ENCODE results near the gene GALK1. TPM values are rescaled to one million over a fixed set of nuclear protein-coding genes. Genes with fewer than 3 reads are reported as not detected.

GALK1 gene
- total RNA-seq, 1 donor from 2014 or later, result 11.4 TPM

DNA sequence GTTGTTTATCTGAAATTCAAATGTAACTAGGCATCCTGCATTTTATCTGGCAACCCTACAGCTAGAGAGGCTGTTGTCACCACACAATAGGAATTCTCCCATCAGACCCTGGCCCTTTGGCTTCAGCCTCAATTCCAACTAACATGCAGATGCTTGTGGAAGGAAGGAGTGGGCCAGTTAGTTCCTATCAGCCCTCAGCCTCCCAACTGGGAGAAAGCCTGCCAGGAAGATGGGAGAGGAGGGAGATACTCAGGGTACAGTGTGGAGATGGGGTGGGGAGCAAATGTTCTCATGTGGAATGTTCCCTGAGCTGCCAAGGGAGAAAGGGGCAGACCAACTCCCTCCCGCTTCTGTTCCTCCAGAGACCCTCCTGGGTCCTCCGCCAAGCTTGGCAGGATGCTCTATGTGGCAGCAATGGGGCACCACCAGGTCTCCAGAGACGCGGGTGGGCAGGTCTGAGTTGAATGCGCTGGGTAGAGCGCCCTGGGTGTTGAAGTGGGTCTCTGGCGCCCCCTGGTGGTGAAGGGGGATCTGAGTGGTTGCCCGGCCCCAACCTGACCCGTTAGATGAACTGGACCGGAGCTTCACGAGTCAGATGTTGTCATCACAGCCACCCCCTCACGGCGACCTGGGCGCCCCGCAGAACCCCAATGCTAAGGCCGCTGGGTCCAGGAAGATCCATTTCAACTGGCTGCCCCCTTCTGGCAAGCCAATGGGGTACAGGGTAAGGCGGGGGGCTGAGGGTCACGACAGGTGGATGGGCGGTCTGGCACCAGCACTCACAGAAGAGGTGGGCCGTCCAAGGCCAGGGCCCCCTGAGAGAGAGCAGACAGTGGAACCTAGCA is 15.2 kb downstream of the GALK1 start:
- peak; percentile 54 for DNase-seq

DNA sequence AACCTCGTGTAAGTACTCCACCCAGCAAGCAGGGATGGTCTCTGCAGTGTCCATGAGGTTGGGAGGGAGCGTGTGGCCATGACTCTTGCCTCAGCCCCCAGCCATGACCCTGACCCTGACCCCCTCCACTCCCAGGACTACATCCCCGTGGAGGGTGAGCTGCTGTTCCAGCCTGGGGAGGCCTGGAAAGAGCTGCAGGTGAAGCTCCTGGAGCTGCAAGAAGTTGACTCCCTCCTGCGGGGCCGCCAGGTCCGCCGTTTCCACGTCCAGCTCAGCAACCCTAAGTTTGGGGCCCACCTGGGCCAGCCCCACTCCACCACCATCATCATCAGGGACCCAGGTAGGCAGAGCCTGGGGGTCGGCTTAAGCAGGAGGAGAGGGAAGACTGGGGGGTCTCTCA is 16.3 kb downstream of the GALK1 start:
- no peak for DNase-seq

DNA sequence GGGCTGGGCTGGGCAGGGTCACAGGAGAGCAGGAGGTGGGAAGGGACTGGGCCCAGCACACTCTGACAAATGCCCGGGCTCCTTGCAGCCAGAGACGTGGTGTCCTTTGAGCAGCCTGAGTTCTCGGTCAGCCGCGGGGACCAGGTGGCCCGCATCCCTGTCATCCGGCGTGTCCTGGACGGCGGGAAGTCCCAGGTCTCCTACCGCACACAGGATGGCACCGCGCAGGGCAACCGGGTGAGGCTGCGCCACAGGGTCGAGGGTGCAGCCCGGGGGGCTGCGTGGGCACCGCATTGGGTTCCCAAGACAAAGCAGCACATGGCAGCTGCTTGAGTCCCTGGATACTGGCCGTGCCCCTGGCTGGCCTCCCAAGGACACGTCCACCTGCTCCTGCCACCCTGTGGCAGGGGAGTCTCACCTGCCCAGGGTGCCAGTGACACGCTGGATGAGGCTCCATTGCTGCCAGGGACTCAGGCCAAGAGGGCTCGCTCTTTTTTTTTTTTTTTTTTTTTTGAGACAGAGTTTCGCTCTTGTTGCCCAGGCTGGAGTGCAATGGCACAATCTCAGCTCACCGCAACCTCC is 21.3 kb downstream of the GALK1 start:
- DNase-seq, result no peak

DNA sequence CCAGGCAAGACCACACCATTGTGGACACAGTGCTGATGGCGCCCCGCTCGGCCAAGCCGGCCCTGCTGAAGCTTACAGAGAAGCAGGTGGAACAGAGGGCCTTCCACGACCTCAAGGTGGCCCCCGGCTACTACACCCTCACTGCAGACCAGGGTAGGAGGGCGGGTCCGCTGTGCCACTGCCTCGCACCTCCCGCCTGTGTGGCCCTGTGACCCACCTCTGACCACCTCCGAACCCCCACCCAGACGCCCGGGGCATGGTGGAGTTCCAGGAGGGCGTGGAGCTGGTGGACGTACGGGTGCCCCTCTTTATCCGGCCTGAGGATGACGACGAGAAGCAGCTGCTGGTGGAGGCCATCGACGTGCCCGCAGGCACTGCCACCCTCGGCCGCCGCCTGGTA is 22.7 kb downstream of the GALK1 start:
- no peak for DNase-seq

DNA sequence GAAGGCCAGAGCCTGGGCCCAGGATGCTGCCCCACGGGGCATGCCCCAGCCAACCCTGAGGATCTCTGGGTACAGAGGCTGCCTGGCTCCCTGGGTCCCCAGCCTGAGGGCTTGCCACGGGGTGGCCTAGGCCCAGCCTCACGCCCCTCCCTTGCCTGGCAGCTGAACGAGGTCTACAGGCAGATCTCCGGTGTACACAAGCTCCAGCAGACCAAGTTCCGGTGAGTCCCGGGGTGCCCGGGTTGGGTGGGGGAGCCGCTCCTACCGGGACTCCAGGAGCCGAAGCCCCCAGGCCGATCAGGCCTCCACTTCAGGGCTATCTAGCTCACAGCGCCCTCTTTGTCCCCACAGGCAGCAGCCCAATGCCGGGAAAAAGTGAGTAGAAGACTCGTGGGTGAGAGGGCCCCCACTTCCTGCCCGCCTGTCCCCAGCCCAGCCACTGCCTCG is 24.3 kb downstream of the GALK1 start:
- DNase-seq, result no peak

DNA sequence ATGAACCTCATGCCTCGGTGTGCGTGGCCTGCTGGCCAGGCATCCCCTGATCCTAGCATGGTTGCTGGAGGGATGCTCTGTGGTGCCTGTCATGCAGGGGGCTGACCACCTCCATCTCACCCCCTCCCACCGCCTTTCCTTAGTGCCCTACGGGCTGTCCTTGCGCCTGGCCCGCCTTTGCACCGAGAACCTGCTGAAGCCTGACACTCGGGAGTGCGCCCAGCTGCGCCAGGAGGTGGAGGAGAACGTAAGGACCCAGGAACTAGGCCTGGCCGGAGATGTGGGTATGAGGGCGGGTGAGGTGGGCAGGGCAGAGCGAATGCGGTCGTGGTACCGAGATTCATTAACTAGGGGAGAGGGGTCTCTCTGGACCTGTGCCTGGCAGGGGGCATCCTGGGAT is 24.8 kb downstream of the GALK1 start:
- no peak for DNase-seq

DNA sequence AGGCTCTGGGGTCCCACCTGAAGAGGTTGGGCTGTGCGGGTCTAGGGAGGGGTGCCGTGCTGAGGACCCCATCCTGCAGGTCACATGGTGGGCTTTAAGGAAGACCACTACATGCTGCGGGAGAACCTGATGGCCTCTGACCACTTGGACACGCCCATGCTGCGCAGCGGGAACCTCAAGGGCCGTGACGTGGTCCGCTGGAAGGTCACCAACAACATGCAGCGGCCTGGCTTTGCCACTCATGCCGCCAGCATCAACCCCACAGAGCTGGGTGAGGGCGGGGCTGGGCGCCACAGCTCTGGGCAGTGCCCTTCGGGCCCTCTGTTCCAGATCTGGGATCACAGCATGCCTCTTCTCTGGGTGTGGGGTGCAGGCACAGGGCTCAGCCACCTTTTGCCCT is 25.2 kb downstream of the GALK1 start:
- DNase-seq, result no peak

DNA sequence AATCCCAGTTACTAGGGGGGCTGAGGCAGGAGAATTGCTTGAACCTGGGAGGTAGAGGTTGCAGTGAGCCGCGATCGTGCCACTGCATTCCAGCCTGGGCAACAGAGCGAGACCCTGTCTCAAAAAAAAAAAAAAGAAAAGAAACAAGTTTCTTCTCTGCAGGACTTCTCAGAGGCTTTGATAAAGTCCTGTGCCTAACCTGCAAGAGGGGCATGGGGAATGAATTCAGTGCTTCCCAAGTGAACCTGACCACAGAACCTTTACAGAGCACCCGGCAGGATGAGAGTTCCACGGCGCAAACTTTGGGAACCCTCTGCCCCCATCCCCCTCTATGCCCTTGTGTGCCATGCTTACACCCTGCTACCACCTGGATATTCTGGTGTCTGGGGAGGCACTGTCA is 25.8 kb downstream of the GALK1 start:
- DNase-seq, result no peak

DNA sequence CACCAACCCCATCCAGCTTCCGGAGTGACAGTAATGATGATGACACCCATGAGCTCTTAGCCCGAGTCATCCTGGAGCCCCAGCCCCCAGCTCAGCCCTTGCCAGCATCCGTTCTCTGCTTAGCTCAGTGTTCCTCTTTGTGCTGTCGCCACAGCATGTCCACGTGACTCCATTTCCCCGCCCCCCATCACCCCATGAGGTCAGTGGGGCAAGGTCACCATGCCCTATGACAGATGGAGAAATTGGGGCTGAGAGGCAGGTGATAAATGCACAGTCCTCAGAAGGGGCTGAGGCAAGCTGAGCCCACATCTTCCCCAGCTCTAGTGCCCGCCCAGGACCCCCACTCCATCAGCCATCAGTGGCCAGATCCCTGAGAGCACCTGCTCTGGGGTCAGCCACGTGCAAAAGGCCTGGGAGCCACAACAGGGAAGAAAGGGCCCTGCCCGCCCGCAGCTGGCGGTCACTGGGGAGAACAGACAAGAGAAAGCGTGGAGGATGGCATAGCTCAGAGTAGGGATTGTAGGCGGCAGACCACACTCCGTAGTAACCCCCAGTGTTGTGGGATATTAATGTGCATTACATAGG is 26.7 kb downstream of the GALK1 start:
- peak; percentile 37 for DNase-seq

DNA sequence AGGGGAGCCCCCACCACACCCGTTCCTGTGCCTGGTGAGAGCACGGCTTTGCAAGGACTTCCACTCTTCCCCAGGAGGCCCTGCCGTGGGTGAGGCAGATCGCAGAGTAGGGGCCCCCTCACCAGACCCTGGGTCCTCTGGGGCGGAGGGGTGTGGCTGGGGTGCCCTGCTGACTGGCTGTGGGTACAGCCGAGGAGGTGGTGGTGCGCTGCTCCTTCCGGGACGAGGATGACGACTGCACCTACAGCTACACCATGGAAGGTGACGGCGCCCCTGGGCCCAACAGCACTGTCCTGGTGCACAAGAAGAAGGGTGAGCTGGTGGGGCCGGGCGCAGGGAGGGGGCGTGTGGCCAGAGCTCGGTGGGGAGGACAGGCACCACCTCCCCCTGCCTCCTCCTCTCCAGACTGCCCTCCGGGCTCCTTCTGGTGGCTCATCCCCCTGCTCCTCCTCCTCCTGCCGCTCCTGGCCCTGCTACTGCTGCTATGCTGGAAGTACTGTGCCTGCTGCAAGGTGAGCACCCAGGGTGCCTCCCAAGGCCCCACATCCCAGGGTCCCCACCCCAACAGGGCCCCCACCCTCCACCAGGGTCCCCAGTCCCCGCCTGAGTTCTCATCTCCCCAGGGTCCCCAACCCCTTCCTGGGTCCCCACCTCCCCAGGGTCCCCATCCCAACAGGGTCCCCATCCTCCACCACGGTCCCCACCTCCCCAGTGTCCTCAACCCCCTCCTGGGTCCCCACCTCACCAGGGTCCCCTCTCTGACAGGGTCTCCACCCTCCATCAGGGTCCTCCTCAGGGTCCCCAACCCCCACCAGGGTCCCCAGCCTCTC is 27.6 kb downstream of the GALK1 start:
- DNase-seq, result no peak

DNA sequence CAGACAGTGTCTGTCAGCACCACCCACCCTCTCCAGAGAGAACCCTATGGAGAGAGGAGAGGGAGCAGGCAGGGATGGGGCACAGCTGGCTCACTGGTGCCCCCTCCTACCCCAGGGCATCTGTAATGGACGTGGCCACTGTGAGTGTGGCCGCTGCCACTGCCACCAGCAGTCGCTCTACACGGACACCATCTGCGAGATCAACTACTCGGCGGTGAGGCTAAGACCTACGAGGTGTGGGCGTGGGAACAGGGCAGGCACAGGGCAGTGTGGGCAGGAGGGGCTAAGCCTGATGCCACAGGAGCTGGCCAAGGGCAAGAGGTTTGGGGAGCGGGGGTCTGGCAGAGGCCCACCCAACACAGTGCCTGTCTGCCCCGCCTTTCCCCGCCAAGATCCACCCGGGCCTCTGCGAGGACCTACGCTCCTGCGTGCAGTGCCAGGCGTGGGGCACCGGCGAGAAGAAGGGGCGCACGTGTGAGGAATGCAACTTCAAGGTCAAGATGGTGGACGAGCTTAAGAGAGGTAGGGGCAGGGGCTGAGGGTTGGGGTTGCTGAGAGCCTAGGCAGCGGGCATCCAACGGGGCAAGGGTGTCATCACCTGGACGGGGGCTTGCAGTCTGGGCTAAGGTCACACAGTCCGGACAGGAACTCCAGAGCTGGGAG is 28.7 kb downstream of the GALK1 start:
- DNase-seq, result no peak

DNA sequence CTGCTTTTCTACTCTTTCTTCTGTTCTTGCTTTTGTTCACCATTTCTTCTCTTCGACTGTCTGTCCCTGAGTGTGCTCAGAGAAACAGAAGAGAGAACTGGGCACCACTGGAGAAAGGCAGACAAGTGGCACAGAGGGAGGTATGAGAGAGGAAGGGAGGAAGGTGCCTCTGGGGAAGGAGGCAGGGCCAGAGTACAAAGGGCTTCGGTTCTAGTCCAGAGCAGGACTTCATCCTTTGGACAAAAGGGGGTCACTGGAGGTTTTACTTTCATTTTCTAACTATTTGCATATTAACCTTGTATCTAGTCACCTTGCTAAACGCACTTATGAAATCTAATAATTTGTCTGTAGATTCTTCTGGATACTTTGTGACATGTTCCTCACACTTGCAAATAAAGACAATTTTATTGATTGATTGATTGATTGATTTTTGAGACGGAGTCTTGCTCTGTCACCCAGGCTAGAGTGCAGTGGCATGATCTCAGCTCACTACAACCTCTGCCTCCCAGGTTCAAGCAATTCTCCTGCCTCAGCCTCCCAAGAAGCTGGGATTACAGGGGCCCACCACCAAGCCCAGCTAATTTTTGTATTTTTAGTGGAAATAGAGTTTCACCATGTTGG is 30.2 kb downstream of the GALK1 start:
- DNase-seq, result no peak

DNA sequence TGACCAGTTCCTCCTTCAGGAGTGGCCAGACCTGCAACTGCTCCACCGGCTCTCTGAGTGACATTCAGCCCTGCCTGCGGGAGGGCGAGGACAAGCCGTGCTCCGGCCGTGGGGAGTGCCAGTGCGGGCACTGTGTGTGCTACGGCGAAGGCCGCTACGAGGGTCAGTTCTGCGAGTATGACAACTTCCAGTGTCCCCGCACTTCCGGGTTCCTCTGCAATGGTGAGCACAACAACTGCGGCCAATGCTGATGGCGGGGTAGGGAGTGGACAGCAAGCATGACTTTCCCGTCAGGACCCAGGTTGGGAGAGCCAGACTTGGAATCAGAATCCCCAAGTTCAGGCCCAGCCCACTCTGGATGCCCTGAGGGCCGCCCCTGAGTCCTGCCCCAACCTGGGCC is 31.5 kb downstream of the GALK1 start:
- no peak for DNase-seq

DNA sequence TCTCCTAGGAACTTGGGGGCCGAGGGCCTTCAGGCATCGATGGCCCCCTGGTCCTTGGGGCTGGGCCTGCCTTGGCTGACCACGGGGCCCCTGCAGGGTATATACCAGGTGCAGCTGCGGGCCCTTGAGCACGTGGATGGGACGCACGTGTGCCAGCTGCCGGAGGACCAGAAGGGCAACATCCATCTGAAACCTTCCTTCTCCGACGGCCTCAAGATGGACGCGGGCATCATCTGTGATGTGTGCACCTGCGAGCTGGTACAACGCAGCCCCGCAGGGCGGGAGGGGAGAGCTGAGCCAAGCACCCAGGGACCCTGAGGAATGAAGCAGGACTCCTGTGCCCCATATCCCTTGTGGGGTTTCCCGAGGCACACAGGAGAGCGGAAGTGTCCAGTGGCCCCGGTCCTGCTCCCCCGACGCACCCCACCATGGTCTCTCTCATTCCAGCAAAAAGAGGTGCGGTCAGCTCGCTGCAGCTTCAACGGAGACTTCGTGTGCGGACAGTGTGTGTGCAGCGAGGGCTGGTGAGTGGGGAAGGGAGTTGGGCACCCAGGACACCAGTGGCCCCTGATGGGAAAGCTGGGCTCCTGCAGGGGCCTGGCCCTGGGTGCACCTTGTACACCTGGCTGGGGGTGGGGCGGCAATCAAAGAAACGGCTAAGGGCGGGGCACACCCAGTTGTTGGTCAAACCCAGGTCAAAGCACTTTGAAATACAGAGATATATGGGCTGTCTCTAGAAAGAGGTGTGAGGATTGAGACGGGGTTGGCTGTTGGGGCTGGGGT is 33.1 kb downstream of the GALK1 start:
- DNase-seq, result no peak

DNA sequence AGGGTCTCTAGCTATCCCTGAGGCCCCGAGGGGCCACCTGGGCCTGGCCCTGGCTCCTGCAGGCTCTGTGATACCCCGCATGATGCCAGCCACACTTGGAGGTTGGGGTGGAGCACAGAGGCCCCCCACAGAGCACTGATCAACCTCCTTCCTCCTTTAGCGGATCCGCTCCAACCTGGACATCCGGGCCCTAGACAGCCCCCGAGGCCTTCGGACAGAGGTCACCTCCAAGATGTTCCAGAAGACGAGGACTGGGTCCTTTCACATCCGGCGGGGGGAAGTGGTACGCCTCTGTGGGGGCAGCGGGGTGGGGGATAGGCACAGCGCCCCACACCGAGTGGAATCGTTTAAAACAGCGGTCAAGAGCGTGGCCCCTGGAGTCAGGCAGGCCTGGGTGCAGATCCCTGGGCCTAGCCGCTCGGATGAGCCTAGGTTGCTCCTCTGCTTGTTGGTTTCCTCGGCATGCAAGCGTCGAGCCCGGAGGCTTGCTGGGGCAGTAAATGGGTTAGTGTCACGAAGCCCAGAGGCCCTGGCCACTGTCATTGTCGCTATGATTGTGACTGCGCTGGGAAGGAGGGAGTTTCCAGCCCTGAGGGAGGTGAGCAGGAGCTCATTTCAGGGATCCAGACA is 33.8 kb downstream of the GALK1 start:
- DNase-seq, result no peak

DNA sequence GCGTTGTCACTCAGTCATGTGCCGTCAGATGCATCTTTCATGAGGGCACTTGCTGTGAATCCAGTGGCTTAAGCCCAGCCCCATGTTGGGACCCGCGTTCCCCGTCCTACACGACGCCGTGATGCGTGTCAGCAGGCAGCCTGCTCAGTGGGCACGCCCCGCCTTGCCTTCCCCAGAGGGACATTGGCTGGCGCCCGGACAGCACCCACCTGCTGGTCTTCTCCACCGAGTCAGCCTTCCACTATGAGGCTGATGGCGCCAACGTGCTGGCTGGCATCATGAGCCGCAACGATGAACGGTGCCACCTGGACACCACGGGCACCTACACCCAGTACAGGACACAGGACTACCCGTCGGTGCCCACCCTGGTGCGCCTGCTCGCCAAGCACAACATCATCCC is 34.9 kb downstream of the GALK1 start:
- DNase-seq, result no peak

DNA sequence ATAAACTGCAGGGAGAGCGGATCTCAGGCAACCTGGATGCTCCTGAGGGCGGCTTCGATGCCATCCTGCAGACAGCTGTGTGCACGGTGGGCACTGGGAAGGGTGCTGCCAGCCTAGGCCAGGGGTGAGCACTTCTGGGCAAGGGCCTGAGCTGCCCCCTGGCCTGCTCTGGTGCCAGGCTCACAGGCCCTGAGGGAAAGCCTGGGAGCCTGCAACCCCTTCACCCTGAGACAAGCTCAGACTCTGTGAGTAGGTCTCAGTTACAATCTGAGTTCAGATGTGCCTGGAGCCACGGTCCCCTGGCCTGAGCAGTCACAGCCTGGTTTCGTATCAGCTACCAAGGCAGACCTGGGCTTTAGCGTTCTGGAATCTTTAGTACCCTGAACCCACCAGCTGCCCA is 35.6 kb downstream of the GALK1 start:
- DNase-seq, result no peak

DNA sequence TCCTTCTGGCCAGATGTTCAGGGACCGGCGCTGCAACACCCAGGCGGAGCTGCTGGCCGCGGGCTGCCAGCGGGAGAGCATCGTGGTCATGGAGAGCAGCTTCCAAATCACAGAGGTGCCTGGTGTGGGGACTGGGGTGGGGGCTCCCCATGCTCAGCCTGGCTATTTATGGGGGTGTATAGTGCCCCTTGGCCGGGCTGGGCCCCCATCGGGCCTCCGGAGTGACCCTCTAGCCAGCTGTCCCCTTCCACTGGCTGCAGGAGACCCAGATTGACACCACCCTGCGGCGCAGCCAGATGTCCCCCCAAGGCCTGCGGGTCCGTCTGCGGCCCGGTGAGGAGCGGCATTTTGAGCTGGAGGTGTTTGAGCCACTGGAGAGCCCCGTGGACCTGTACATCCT is 37.6 kb downstream of the GALK1 start:
- DNase-seq, result no peak

DNA sequence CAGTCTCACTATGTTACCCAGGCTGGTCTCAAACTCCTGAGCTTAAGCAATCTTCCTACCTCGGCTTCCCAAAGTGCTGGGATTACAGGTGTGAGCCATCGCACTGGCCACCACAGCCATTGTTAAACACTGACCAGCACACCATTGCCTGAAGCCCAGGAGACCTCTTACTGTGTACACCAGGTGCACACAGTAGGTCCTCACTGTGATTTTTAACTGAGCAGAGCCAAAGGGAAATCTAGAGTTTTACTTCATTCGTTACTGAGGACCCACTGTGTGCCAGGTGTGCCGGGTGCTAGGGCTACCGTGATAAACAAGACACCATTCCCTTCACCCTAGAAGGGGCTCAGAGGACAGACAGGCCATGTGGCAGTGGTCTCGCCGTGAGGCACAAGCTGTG is 39.5 kb downstream of the GALK1 start:
- no peak for DNase-seq
